Activated naive CD8-positive, alpha-beta T cell (primary cell): ENCODE data around the gene ZNF652.
A peak's percentile ranks its signal among the peaks of the same experiment; 100 is the strongest.

ENCODE experiments used
- H3K27ac Mint-ChIP-seq: one replicate; pipeline ENCODE4 v1.8.0; 2021; ENCODE audit warnings: mixed read lengths
- H3K27me3 Mint-ChIP-seq: one replicate; pipeline ENCODE4 v1.8.0; 2021; ENCODE audit warnings: mixed read lengths
- H3K36me3 Mint-ChIP-seq: one replicate; pipeline ENCODE4 v1.8.0; 2021; ENCODE audit warnings: mixed read lengths
- H3K4me1 Mint-ChIP-seq: one replicate; pipeline ENCODE4 v1.8.0; 2021; ENCODE audit warnings: low read depth, mixed read lengths
- H3K4me3 Mint-ChIP-seq: one replicate; pipeline ENCODE4 v1.8.0; 2021; ENCODE audit warnings: mild to moderate bottlenecking, mixed read lengths
- H3K9me3 Mint-ChIP-seq: one replicate; pipeline ENCODE4 v1.8.0; 2021; ENCODE audit warnings: low read depth, mixed read lengths

Gene ZNF652

DNA sequence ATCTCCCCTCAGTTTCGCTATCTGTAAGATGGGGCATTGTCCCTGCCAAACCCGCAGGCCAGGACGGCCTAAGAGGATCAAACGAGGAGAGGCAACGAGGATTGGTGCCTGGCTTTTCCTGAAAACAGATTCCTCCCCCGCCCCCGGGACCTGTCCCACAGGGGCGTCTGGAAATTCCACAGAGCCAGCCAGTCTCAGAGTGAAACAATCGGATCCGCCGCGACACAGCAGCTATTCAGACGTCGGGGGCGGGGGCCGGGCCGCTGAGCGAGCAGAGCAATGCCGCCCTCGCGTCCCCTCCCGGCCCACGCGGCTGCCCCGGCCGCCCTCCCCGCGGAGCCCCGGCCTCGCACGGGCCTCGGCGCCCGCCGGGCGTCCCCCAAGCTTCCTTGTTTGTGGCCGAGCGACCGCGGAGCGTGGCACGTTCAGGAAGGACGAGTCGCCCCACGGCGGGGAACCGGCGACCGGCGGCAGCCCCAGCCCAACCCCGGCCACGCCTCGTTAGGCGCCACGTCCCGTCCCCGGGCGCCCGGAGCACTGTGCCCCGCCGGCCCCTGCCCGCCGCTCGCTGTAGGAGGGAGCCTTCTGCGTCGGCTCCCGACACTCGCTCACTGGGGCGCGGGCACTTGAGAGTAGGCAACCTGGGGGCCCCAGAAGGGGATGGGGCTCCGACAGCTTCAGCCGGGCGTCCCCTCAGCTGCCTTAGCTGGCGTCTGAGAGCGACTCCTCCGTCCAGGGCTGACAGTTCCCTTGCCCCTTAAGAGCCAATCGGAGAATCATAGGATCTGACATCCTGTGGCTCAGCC is 101.8 kb downstream of the ZNF652 start:
- Mint-ChIP-seq H3K4me3 (peak overlapping the region; percentile 85), H3K27me3 (peaks cover 5% of the 10 kb centered on the region), H3K27ac (peak overlapping the region; percentile 76), H3K9me3 (no peaks in the 10 kb centered on the region), H3K4me1 (peaks cover 7% of the 10 kb centered on the region), H3K36me3 (no peaks in the 10 kb centered on the region)

DNA sequence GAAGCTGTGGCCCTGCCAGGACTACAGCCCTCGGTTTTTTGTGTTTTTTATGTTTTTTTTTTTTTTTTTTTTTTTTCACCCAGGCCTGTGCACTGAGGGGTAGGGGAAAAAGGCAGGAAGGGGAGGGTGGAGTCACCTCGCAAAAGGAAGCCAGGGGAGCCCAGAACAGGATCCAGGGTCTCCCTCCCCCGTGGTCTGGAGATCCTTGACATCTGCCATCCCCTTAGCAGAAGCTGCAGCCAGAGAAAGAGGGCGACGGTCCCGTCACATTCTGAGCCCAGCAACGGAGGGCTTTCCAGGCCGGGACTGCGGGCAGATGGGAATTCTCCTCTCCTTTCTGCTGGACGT is 102.4 kb downstream of the ZNF652 start:
- Mint-ChIP-seq H3K9me3 (no peaks in the 10 kb centered on the region), H3K4me3 (peak overlapping the region; percentile 85), H3K36me3 (no peaks in the 10 kb centered on the region), H3K27me3 (peaks cover 5% of the 10 kb centered on the region), H3K4me1 (peaks cover 7% of the 10 kb centered on the region), H3K27ac (peak overlapping the region; percentile 76)

DNA sequence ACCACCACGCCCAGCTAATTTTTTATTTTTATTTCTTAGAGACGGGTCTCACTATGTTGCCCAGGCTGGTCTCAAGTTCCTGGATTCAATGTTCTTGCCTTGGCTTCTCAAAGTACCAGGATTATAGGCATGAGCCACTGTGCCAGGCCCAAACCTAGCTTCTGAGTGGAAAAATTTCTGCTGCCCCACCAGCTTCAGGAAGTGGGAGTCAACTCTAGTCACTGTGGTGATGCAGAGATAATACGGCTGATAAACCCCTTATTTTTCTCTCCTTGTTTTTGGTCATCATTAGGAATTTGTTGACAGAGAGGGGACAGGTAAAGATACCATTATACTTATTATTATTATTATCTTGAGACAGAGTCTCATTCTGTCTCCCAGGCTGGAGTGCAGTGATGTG is 103.7 kb downstream of the ZNF652 start:
- Mint-ChIP-seq H3K4me1 (peaks cover 7% of the 10 kb centered on the region), H3K36me3 (no peaks in the 10 kb centered on the region), H3K4me3 (peak overlapping the region; percentile 85), H3K9me3 (no peaks in the 10 kb centered on the region), H3K27ac (no peak overlapping the region), H3K27me3 (peaks cover under 1% of the 10 kb centered on the region)

DNA sequence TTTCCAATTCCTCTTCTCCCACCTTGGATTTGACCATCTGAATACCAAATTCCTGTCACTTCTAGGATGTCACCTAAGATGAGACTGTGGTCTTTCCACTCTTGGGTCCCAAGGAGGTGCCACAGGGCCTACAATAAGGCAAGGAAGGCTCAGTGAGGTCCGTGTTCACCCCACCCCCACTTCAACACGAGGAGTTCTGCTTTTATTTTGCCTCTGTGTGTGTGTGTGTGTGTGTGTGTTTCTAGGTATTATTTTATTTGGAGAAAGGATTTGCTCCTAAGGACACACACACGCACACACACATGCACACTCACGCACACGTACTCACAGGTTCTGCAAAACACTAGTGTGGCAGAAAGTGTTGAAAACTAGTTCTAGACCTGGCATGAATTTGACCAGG is 106.9 kb downstream of the ZNF652 start:
- Mint-ChIP-seq H3K36me3 (no peaks in the 10 kb centered on the region), H3K27ac (no peak overlapping the region), H3K9me3 (no peaks in the 10 kb centered on the region), H3K4me3 (no peak overlapping the region), H3K4me1 (no peaks in the 10 kb centered on the region), H3K27me3 (no peaks in the 10 kb centered on the region)

DNA sequence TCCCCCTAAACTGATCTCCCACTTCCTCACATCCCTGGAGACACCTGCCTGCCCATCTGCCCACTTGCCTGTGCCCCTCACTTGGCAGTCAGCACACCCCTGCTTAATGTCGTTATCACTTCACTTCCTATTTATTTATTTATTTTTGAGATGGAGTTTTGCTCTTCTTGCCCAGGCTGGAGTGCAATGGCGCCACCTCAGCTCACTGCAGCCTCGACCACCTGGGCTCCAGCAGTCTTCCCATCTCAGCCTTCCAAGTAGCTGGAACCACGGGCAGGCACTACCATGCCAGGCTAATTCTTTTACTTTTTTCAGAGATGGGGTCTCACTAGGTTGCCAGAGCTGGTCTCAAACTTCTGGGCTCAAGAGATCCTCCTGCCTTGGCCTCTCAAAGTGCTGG is 108.0 kb downstream of the ZNF652 start:
- Mint-ChIP-seq H3K9me3 (no peaks in the 10 kb centered on the region), H3K36me3 (no peaks in the 10 kb centered on the region), H3K4me1 (no peaks in the 10 kb centered on the region), H3K27ac (no peak overlapping the region), H3K4me3 (no peak overlapping the region), H3K27me3 (no peaks in the 10 kb centered on the region)

DNA sequence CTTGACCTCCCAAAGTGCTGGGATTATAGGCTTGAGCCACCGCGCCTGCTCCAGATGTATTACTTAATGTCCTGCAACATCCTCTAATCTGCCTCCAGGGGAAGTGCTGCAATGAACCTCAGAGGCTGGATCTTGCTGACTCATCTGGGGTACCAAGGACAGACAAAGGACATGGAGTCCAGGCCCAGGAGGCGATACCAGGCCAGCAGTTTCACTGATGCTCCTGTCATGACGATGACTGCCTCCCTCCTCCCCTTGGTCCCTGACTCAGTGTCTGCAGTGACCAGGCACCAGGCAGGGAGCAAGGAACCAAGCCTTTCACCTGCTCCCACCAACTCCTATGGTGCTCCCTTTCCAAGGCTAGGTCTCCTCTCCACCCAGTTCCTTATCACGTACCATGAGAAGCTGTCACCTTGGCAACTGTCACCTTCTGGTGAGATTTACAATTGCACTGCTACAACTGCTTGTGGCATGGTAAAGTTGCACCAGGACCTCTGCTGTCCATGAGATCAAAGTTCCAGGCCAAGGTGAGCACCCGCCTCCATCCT is 109.8 kb downstream of the ZNF652 start:
- H3K36me3 Mint-ChIP-seq, result no peaks in the 10 kb centered on the region
- H3K27me3 Mint-ChIP-seq, result no peaks in the 10 kb centered on the region
- no peaks in the 10 kb centered on the region for H3K9me3 Mint-ChIP-seq
- no peak overlapping the region for H3K27ac Mint-ChIP-seq
- no peaks in the 10 kb centered on the region for H3K4me1 Mint-ChIP-seq
- H3K4me3 Mint-ChIP-seq, result no peak overlapping the region

DNA sequence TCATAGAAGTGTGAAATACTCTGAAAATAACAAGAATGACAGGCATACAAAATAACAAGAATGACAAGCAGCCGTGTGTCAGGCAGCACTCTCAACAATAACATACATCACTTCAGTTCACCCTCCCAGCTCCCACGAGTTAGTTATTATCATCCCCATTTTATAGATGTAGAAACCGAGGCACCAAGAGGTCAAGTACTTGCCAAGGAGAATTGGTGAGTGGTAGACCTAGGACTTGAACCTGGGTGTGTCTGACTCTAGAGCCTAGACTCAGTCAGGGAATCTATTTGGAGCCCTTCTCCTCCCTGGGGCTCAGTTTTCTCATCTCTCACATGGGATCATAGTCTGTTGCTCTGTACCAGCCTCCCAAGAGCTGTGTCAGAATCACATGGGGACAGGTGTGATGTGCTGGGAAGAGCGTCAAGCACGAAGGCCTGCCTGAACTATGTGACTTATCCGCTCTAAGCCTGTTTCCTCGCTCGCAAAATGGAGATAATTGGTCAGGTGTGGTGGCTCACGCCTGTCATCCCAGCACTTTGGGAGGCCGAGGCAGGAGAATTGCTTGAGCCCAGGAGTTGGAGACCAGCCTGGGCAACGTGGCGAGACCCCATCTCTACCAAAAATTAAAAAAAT is 112.0 kb downstream of the ZNF652 start:
- H3K27ac Mint-ChIP-seq, result no peak overlapping the region
- no peak overlapping the region for H3K4me3 Mint-ChIP-seq
- H3K36me3 Mint-ChIP-seq, result no peaks in the 10 kb centered on the region
- H3K4me1 Mint-ChIP-seq, result no peaks in the 10 kb centered on the region
- no peaks in the 10 kb centered on the region for H3K9me3 Mint-ChIP-seq
- no peaks in the 10 kb centered on the region for H3K27me3 Mint-ChIP-seq

DNA sequence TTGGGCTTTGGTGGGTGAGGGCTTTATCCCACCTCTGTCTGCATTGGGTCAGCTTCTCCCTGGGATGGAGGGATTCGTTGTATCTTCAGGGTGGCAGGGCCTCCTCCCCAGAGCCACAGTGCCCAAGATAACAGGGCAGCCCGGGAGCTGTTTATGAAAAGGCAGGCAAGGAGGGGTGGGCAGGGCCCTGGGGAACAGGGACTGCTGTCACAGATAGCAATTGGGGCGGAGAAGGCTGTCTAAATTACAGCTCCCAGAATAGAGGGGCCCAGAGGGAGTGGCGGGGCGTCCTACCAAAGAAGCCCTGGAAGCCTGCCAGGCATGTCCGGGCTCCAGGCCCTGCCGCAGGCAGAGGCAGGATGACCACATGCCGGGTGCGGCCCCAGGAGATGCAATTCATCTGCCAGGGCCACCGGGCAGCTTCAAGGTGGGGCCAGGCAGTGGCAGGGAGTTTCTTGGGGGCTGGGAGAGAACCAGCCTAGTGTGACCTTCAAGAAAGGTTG is 112.7 kb downstream of the ZNF652 start:
- Mint-ChIP-seq H3K4me1 (no peaks in the 10 kb centered on the region), H3K9me3 (no peaks in the 10 kb centered on the region), H3K36me3 (no peaks in the 10 kb centered on the region), H3K27me3 (no peaks in the 10 kb centered on the region), H3K27ac (no peak overlapping the region), H3K4me3 (no peak overlapping the region)

DNA sequence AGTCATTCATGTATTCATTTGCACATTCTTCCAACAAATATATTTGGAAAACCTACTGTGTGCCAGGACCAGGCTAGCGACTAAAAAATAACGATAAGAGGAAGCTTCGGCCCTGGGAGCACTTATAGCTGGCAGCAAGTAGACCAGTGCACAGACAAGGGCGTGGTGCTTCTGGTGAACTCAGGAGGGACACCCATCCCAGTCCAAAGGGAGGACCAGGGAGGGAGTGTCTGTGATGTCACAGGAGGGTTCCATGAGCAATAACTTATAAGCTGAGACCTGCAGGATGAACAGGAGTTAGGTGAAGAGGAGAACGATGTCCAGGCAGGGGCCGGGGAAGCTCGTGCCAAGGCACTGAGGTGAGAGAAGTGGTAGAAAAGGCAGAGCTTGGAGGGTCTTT is 114.1 kb downstream of the ZNF652 start:
- Mint-ChIP-seq H3K27ac (no peak overlapping the region), H3K36me3 (no peaks in the 10 kb centered on the region), H3K27me3 (no peaks in the 10 kb centered on the region), H3K4me3 (no peak overlapping the region), H3K9me3 (no peaks in the 10 kb centered on the region), H3K4me1 (no peaks in the 10 kb centered on the region)

DNA sequence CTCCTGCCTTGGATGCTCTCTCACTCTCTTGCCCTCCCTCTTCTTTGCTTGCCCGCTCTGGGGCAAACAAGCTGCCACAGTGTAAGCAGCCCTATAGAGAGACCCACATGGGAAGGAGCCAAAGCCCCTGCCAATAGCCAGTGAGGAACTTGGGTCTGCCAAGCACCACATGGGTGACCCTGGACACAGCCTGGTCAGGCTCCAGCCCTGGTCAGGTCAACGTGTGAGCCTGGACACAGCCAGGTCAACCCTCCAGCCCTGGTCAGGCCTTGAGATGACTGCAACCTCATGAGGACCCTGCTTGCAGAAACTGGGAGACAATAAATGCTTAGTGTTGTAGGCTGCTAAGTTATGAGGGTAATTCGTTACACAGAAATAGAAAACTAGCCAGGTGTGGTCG is 117.2 kb downstream of the ZNF652 start:
- H3K4me1 Mint-ChIP-seq, result no peaks in the 10 kb centered on the region
- H3K36me3 Mint-ChIP-seq, result no peaks in the 10 kb centered on the region
- H3K9me3 Mint-ChIP-seq, result no peaks in the 10 kb centered on the region
- H3K4me3 Mint-ChIP-seq, result no peak overlapping the region
- H3K27ac Mint-ChIP-seq, result no peak overlapping the region
- no peaks in the 10 kb centered on the region for H3K27me3 Mint-ChIP-seq
